Choroid plexus epithelial cell (primary cell): ENCODE data around the gene RIPOR1.

ENCODE experiments used
- DNase-seq: peaks from one replicate; pipeline ENCODE4 v3.0.0-alpha.2; 2010; ENCODE audit warnings: low read depth
- H3K4me3 ChIP-seq: 2 replicates; pipeline ENCODE4 v1.5.1; 2011; ENCODE audit warnings: low read depth, mild to moderate bottlenecking, control low read depth, low read length, moderate library complexity
- TF ChIP-seq, protein P1 (sequence below): conservative IDR thresholded peaks from 2 replicates; pipeline ENCODE4 v1.5.1; 2011; ENCODE audit warnings: low read depth, mild to moderate bottlenecking, control low read depth, inconsistent platforms, low read length, moderate library complexity

The RIPOR1 gene

DNA sequence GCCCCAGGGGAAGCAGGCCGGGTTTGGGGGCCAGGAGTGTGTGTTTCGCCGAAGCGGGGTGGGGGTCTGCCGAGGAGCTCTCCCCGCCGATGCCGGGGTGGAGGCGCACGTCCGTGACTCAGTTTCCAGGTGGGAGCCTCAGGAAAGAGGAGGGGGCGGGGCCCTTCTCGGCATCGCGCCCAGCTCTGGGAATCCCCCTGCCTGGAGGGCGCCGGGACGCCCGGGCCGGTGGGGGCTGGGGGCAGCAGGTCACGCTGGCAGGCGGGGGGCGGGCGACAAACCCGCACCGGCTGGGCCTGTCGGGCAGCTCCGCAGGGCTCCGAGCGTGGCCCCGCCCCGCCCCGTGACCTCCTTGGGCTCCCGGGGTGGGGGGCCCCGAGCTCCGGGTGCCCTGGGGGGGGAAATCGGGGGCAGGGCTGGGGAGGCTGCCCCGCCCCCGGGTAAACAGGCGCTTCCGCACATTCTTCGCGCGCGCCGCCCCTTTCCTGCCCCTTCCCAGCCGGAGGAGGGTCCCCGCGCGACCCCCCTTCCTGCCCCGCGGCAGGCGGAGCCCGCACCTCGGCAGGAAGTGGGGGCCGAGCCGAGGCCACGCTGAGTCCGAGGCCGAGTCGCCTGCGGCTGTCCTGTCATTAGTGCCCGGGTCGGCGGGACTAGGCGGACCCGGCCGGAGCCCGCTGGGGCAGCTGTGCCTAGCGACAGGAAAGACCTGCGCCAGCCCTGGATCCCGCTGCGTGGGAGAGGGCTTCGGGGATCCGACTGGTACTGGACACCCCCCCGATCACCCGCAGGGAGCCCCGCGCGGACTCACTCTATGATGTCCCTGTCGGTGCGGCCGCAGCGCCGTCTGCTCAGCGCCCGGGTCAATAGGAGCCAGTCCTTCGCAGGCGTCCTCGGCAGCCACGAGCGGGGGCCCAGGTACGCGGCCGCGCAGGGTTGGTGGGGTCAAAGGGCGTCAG lies 9.3 kb downstream of the RIPOR1 start:
- H3K4me3 ChIP-seq, result peak overlapping the region; percentile 67
- DNase-seq, result no peak
- TF ChIP-seq, protein P1, sequence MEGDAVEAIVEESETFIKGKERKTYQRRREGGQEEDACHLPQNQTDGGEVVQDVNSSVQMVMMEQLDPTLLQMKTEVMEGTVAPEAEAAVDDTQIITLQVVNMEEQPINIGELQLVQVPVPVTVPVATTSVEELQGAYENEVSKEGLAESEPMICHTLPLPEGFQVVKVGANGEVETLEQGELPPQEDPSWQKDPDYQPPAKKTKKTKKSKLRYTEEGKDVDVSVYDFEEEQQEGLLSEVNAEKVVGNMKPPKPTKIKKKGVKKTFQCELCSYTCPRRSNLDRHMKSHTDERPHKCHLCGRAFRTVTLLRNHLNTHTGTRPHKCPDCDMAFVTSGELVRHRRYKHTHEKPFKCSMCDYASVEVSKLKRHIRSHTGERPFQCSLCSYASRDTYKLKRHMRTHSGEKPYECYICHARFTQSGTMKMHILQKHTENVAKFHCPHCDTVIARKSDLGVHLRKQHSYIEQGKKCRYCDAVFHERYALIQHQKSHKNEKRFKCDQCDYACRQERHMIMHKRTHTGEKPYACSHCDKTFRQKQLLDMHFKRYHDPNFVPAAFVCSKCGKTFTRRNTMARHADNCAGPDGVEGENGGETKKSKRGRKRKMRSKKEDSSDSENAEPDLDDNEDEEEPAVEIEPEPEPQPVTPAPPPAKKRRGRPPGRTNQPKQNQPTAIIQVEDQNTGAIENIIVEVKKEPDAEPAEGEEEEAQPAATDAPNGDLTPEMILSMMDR, result no peak

DNA sequence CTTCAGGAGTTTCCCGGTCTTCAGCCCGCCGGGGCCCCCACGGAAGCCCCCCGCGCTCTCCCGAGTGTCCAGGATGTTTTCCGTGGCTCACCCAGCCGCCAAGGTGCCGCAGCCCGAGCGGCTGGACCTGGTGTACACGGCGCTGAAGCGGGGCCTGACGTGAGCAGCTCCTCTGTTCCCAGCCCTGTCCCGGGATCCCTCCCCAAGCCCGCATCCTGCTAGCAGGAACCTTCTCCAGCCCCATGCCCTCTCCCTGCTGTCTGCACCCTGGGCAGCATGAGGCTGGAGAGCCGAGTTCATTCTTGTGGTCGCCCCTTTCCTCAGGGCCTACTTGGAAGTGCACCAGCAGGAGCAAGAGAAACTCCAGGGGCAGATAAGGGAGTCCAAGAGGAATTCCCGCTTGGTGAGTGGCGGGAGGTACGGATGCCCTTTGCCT lies 10.1 kb downstream of the RIPOR1 start:
- peak; percentile 71 for DNase-seq
- H3K4me3 ChIP-seq, result peak overlapping the region; percentile 67
- TF ChIP-seq, protein P1, result no peak

DNA sequence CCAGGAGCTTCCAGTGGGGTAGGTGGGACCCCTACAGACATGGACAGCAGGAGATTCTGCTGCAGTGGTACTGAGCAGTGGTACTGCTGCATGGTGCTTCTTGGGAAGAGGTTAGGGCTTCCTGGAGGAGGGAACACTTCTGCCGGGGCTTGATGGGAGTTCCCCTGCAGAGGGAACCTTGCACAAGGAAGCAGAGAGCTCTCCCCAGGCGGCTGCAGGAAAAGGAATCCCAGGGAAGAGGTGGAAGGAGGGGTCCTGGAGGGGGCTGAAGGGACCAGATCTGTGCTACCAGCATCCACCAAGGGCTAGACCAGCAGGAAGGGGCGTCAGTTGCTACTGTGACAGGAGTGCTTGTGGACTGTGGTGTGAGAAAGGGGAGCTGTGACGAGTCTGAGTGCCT lies 10.6 kb downstream of the RIPOR1 start:
- no peak for DNase-seq
- TF ChIP-seq, protein P1, result no peak
- H3K4me3 ChIP-seq, result no peak overlapping the region

DNA sequence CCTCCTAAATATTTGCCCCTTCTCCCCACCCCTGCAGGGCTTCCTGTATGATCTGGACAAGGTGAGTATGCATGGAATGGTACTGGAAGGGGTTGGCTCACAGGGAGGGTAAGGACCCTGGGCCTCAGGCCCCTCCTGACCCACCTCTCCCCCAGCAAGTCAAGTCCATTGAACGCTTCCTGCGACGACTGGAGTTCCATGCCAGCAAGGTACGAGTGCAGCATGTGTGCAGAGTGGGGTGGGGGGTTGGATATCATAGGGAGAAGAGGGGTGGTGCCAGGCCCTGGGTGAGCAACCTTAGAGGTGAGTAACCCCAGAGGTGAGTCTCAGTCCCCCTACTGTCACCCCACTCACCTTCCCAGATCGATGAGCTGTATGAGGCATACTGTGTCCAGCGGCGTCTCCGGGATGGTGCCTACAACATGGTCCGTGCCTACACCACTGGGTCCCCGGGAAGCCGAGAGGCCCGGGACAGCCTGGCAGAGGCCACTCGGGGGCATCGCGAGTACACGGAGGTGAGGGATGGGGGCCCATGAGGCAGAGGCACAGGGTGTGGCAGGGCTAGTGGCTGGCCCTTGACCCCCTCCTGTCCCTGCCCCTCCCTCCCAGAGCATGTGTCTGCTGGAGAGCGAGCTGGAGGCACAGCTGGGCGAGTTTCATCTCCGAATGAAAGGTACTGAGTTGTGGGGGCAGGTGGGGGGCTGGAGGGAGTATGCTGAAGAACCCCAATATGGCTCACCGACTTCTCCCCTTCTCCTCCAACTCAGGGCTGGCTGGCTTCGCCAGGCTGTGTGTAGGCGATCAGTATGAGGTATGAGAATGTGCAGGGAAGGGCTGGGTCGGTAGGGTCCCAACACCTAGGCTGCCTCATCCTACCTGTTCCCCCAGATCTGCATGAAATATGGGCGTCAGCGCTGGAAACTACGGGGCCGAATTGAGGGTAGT lies 11.3 kb downstream of the RIPOR1 start:
- H3K4me3 ChIP-seq, result no peak overlapping the region
- TF ChIP-seq, protein P1, result no peak
- no peak for DNase-seq

DNA sequence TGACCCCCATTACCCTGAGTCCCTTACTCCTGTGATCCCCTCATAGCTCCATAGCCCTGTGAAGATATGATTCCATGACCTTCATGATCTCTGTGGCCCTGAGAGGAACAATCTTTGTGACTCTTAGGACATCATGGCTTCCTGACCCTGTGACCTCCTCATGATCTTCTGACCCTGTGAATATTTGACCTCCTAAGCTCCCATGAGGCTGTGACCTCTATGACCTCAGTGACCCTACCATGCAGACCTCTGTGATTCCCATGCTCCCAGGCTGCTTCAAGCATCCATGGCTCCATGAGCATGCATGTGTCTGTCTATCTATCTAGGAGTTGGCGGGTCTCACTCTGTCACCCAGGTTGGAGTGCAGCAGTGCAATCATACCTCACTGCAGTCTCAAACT lies 12.1 kb downstream of the RIPOR1 start:
- DNase-seq, result no peak
- no peak overlapping the region for H3K4me3 ChIP-seq
- TF ChIP-seq, protein P1, result no peak

DNA sequence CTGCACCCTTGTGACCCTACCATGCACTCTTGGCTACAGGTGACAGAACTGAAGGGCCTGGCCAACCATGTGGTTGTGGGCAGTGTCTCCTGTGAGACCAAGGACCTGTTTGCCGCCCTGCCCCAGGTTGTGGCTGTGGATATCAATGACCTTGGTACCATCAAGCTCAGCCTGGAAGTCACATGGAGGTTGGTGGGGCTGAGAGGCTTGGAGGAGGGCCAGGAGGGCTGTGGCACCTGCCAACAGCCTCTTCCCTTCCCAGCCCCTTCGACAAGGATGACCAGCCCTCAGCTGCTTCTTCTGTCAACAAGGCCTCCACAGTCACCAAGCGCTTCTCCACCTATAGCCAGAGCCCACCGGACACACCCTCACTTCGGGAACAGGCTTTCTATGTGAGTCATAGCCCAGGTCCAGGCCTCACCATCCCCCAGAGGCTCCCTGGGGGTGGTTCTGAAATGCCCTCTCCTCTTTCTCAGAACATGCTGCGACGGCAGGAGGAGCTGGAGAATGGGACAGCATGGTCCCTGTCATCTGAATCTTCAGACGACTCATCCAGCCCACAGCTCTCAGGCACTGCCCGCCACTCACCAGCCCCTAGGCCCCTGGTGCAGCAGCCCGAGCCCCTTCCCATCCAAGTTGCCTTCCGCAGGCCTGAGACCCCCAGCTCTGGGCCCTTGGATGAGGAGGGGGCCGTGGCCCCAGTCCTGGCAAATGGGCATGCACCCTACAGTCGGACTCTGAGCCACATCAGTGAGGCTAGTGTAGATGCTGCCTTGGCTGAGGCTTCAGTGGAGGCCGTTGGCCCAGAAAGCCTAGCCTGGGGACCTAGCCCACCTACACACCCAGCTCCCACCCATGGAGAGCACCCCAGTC lies 13.0 kb downstream of the RIPOR1 start:
- H3K4me3 ChIP-seq, result no peak overlapping the region
- TF ChIP-seq, protein P1, result no peak
- DNase-seq, result peak; percentile 65
